Fibroblast of pulmonary artery (primary cell): Measurements from ENCODE around the gene CDH12.
"Not testable (repeated sequence)": the region's sequence is repeated elsewhere in the genome, so short reads cannot be mapped to it uniquely, and the experiment has no call there.

Experiments used
- DNase-seq: peaks from one replicate; pipeline ENCODE4 v3.0.0-alpha.2; 2010; ENCODE audit warnings: low read depth
- H3K4me3 ChIP-seq: replicated peaks from 2 replicates; pipeline ENCODE4 v1.5.1; 2011; ENCODE audit warnings: low read depth, mild to moderate bottlenecking, control low read depth, low read length, moderate library complexity
- CTCF ChIP-seq: IDR thresholded peaks from 2 replicates; pipeline ENCODE4 v1.5.1; 2011; ENCODE audit warnings: mild to moderate bottlenecking, control low read depth, low read length, inconsistent platforms; ENCODE audit errors: missing control alignments

The CDH12 gene

GRCh38 chr5:22319798-22320197, 533.3 kb downstream of the CDH12 start:
- TF ChIP-seq CTCF = no peak
- no peak overlapping the region for H3K4me3 ChIP-seq
- no peak for DNase-seq

- no peak overlapping the region for H3K4me3 ChIP-seq
- TF ChIP-seq CTCF = no peak
- no peak for DNase-seq
These were observed 536.9 kb downstream of the CDH12 start for GRCh38 chr5:22316294-22316693.

GRCh38 chr5:22315052-22315451, 538.1 kb downstream of the CDH12 start:
- not testable (repeated sequence) for H3K4me3 ChIP-seq, DNase-seq

- TF ChIP-seq CTCF = no peak
- H3K4me3 ChIP-seq = no peak overlapping the region
- no peak for DNase-seq
These were observed 538.6 kb downstream of the CDH12 start for GRCh38 chr5:22314548-22314947.

GRCh38 chr5:22306011-22306410, 547.1 kb downstream of the CDH12 start:
- no peak for TF ChIP-seq CTCF

GRCh38 chr5:22295832-22296231, 557.3 kb downstream of the CDH12 start:
- no peak for TF ChIP-seq CTCF
- no peak overlapping the region for H3K4me3 ChIP-seq
- DNase-seq = no peak

More at GRCh38 chr5:22306011-22306410, 547.1 kb downstream of the CDH12 start:
- no peak overlapping the region for H3K4me3 ChIP-seq
- DNase-seq = no peak

- no peak for DNase-seq
- no peak for TF ChIP-seq CTCF
These were observed 560.0 kb downstream of the CDH12 start for GRCh38 chr5:22293147-22293546.

GRCh38 chr5:22278164-22278563, 575.0 kb downstream of the CDH12 start:
- H3K4me3 ChIP-seq = no peak overlapping the region
- TF ChIP-seq CTCF = no peak

More at GRCh38 chr5:22293147-22293546, 560.0 kb downstream of the CDH12 start:
- H3K4me3 ChIP-seq = no peak overlapping the region

More at GRCh38 chr5:22278164-22278563, 575.0 kb downstream of the CDH12 start:
- no peak for DNase-seq
